ENCODE data around the gene ZNF324.
"Not testable (repeated sequence)": the region's sequence is repeated elsewhere in the genome, so short reads cannot be mapped to it uniquely, and the experiment has no call there.

The ZNF324 gene

GRCh38 chr19:58466760-58467589, at the start of gene ZNF324:
ZNF324 (plus strand) TSS chr19:58467080; CDS start chr19:58469186, 2,106 bp downstream.
- peak within 1 kb of the TSS; percentile 72 for H3K27ac ChIP-seq
- no peak for TF ChIP-seq CTCF (conservative IDR thresholded peaks at IDR 0.05)
- peak; percentile 34; the same call in 1 of the 2 replicates for TF ChIP-seq ZFX (IDR thresholded peaks at IDR 0.05)

GRCh38 chr19:58428617-58429016, 38.3 kb upstream of the ZNF324 start:
- no peak overlapping the region for H3K27ac ChIP-seq
- no peak for TF ChIP-seq CTCF (conservative IDR thresholded peaks at IDR 0.05)
- TF ChIP-seq ZFX (IDR thresholded peaks at IDR 0.05) = no peak

- TF ChIP-seq ZFX (IDR thresholded peaks at IDR 0.05) (no peak), CTCF (conservative IDR thresholded peaks at IDR 0.05) (no peak)
- no peak overlapping the region for H3K27ac ChIP-seq
Measured at GRCh38 chr19:58429745-58430144, 37.1 kb upstream of the ZNF324 start.

GRCh38 chr19:58434217-58434616, 32.7 kb upstream of the ZNF324 start:
- no peak for TF ChIP-seq ZFX (IDR thresholded peaks at IDR 0.05)
- TF ChIP-seq CTCF (conservative IDR thresholded peaks at IDR 0.05) = no peak
- H3K27ac ChIP-seq = no peak overlapping the region

GRCh38 chr19:58439576-58440554, 27.0 kb upstream of the ZNF324 start, which contains the start of gene ZNF132:
ZNF132 (minus strand) TSS chr19:58440153; CDS start chr19:58439821, 332 bp downstream.
- TF ChIP-seq CTCF (conservative IDR thresholded peaks at IDR 0.05) (no peak), ZFX (IDR thresholded peaks at IDR 0.05) (no peak)
- H3K27ac ChIP-seq = no peak within 1 kb of the TSS; the same call in 1 of the 2 replicates

GRCh38 chr19:58440556-58440955, 26.3 kb upstream of the ZNF324 start:
- no peak for TF ChIP-seq ZFX (IDR thresholded peaks at IDR 0.05)
- no peak for TF ChIP-seq CTCF (conservative IDR thresholded peaks at IDR 0.05)
- H3K27ac ChIP-seq = no peak overlapping the region

- H3K27ac ChIP-seq = not testable (repeated sequence)
Measured at GRCh38 chr19:58442986-58443385, 23.9 kb upstream of the ZNF324 start.

- not testable (repeated sequence) for H3K27ac ChIP-seq
Measured at GRCh38 chr19:58448860-58449259, 18.0 kb upstream of the ZNF324 start.

- H3K27ac ChIP-seq = not testable (repeated sequence)
Measured at GRCh38 chr19:58449980-58450379, 16.9 kb upstream of the ZNF324 start.
